Heart right ventricle (tissue), 16 donors: Measurements from ENCODE around the gene NDUFAB1. TPM values are rescaled to one million over a fixed set of nuclear protein-coding genes. Genes with fewer than 3 reads are reported as not detected.
"Not testable (repeated sequence)": the region's sequence is repeated elsewhere in the genome, so short reads cannot be mapped to it uniquely, and the experiment has no call there.

Source experiments
- ATAC-seq, 8 donors: fragments of 200-7000 bp; cut with Tn5 transposase; one replicate each; pipeline ENCODE4 v1.9.1; 2020; ENCODE audit warnings: mild to moderate bottlenecking in 8 of 8, moderate library complexity in 8 of 8, moderate number of reproducible peaks in 1 of 8
- DNase-seq, 2 donors: peaks; one replicate each; pipeline ENCODE4 v3.0.0-alpha.2; 2020
- H3K27ac ChIP-seq, 10 donors: fragments of 200-600 bp; sonication (generic) in 2 of 10; one replicate each; pipeline versions ENCODE4 v1.5.0 to v1.8.0; 2020 to 2022; ENCODE audit warnings: mild to moderate bottlenecking in 3 of 10
- H3K27me3 ChIP-seq, 7 donors: fragments of 200-600 bp; one replicate each; pipeline ENCODE4 v1.8.0; 2021 to 2022; ENCODE audit warnings: mild to moderate bottlenecking in 2 of 7
- H3K36me3 ChIP-seq, 9 donors: fragments of 200-600 bp; sonication (generic) in 1 of 9; one replicate each; pipeline versions ENCODE4 v1.5.0 to v1.8.0; 2020 to 2022; ENCODE audit warnings: mild to moderate bottlenecking in 2 of 9
- H3K4me1 ChIP-seq, 9 donors: fragments of 200-600 bp; sonication (generic) in 1 of 9; one replicate each; pipeline versions ENCODE4 v1.5.0 to v1.8.0; 2020 to 2022; ENCODE audit warnings: mild to moderate bottlenecking in 4 of 9
- H3K4me3 ChIP-seq, 10 donors: fragments of 200-600 bp; sonication (generic) in 2 of 10; one replicate each; pipeline versions ENCODE4 v1.5.0 to v1.8.0; 2020 to 2022; ENCODE audit warnings: mild to moderate bottlenecking in 7 of 10, moderate library complexity in 2 of 10
- H3K9me3 ChIP-seq, 11 donors: fragments of 200-600 bp in 10 of 11; sonication (generic) in 2 of 11; one replicate each; pipeline versions ENCODE4 v1.5.0 to v1.8.0; 2013 to 2022; ENCODE audit warnings: mild to moderate bottlenecking in 2 of 11, control low read depth in 1 of 11, moderate library complexity in 1 of 11
- CTCF ChIP-seq, 9 donors: fragments of 200-600 bp; sonication (generic) in 2 of 9; IDR thresholded peaks; one replicate each; pipeline versions ENCODE4 v1.5.0 to v1.8.0; 2021 to 2022; ENCODE audit warnings: antibody characterized with exemption in 9 of 9, mild to moderate bottlenecking in 5 of 9, moderate library complexity in 1 of 9
- WGBS, 2 donors: extraction: QIAGEN DNeasy Blood & Tissue Kit; methylation state at CpG; one replicate each; pipeline ENCODE4 v1.1.7; 2013; ENCODE audit warnings: inconsistent platforms in 1 of 2; 5-methylcytosine and 5-hydroxymethylcytosine counted together
- intact Hi-C, 10 donors: fragments of 100-400 bp; cut with DNase I; formaldehyde crosslinking; loops; one replicate each; pipeline versions ENCODE4 v1.11.1 to v1.14.2; 2022
- polyA plus RNA-seq, 2 donors: library from polyadenylated mRNA; stranded (reverse); fragments of 200-250 nt; gene quantifications; one replicate each; pipeline ENCODE4 v1.2.3, GENCODE V29; 2013
- total RNA-seq, 10 donors: library from RNA; stranded (reverse); fragmentation: NEBNext Ultra II Directional in 3 of 10; extraction: Animal tissue kit (Norgen Biotek cat#: 25700) in 3 of 10; gene quantifications; one replicate each; pipeline versions ENCODE4 v1.2.1 to v1.2.4, GENCODE V29; 2021 to 2023
- donor health status: Arrhythmogenic right ventricular cardiomyopathy.
- donor health status: ischemic (EF 13 %, LVEDD 7.1; RV severe dilation, severe dysfunction).
- donor health status: healthy with polysubstance abuse.
- donor health status: DM: no; HTN: yes; CAD: no.
- donor health status: DM: no; HTN: no; CAD: no.
- donor health status: ischemic (EF 25% LVEDD 6.9; RV normal size, moderate dysfunction).
- donor health status: ischemic (EF 25% LVEDD 5.7; RV mildly dilated, moderate dysfunction).
- donor health status: healthy.
- donor health status: DM: yes; HTN: yes; CAD: no.
- donor health status: Ischemic cardiomyopathy.
- donor health status: ischemic (EF 35%, LVEDD 5.7; RV mildly dilated, moderate dysfunction).
- donor health status: nonischemic (EF 11% LVEDD 7.7; RV severe dilation, severe dysfunction).
- donor health status: DM: yes; HTN: yes; CAD: no.
- donor health status: PGD.
- donor health status: ischemic (EF 29% LVEDD 5.4; RV normal size, mild dysfunction).
- donor health status: nonischemic (EF 23%, LVEDD 6.1; RV moderate dilation, normal function).

Gene NDUFAB1
- total and polyA plus RNA-seq, 12 donors = 211 to 592 (median 418) TPM

GRCh38 chr16:23552161-23552560, 44.0 kb downstream of the NDUFAB1 start:
- intact Hi-C loops = no loop called here
- Histone ChIP-seq H3K9me3 (no peaks in the 10 kb centered on the region), H3K27me3 (no peaks in the 10 kb centered on the region), H3K27ac (no peak overlapping the region), H3K4me3 (no peak overlapping the region), H3K36me3 (peaks cover 0 to 63% (median 33%) of the 10 kb centered on the region in 9 donors), H3K4me1 (peaks cover 0 to 12% (median 8%) of the 10 kb centered on the region in 9 donors)
- no peak for DNase-seq
- ATAC-seq = no peak
- WGBS, 2 donors = 74 to 78% methylated on average over 6 of the region's 6 CpGs
- TF ChIP-seq CTCF (IDR thresholded peaks at IDR 0.05) = no peak

- no peak overlapping the region for H3K27ac ChIP-seq
- peaks cover 0 to 85% (median 46%) of the 10 kb centered on the region in 9 donors for H3K36me3 ChIP-seq
- WGBS, 2 donors = 93 to 98% methylated on average over 5 of the region's 5 CpGs
- DNase-seq = no peak
- H3K27me3 ChIP-seq = no peaks in the 10 kb centered on the region
- no peak overlapping the region for H3K4me3 ChIP-seq
- TF ChIP-seq CTCF (IDR thresholded peaks at IDR 0.05) = no peak
- no peaks in the 10 kb centered on the region for H3K4me1 ChIP-seq
- ATAC-seq = no peak
- H3K9me3 ChIP-seq = no peaks in the 10 kb centered on the region
- intact Hi-C loops = no loop called here
Observed at GRCh38 chr16:23549938-23550337, 46.2 kb downstream of the NDUFAB1 start.

- DNase-seq (no peak), ATAC-seq (no peak)
- Histone ChIP-seq H3K27me3 (no peaks in the 10 kb centered on the region), H3K4me1 (no peaks in the 10 kb centered on the region), H3K9me3 (no peaks in the 10 kb centered on the region), H3K4me3 (no peak overlapping the region), H3K27ac (no peak overlapping the region), H3K36me3 (peaks cover 0 to 98% (median 36%) of the 10 kb centered on the region in 9 donors)
- TF ChIP-seq CTCF (IDR thresholded peaks at IDR 0.05) = no peak
- 94 to 97% methylated on average over 14 of the region's 14 CpGs for WGBS, 2 donors
- intact Hi-C loops = no loop called here
Observed at GRCh38 chr16:23544436-23544835, 51.7 kb downstream of the NDUFAB1 start.

- H3K27ac ChIP-seq, H3K4me1 ChIP-seq, intact Hi-C loops, H3K27me3 ChIP-seq, H3K4me3 ChIP-seq, DNase-seq, H3K9me3 ChIP-seq, ATAC-seq: not testable (repeated sequence)
- 98 to 100% methylated on average over 3 of the region's 3 CpGs for WGBS, 2 donors
- peaks cover 0 to 99% (median 14%) of the 10 kb centered on the region in 9 donors for H3K36me3 ChIP-seq
Observed at GRCh38 chr16:23540817-23541178, 55.3 kb downstream of the NDUFAB1 start.

- WGBS, 2 donors = 96 to 97% methylated on average over 11 of the region's 11 CpGs
- H3K27ac ChIP-seq = no peak overlapping the region
- no peak for ATAC-seq
- no peak overlapping the region for H3K4me3 ChIP-seq
- H3K4me1 ChIP-seq = peaks cover 0 to 9% (median 0%) of the 10 kb centered on the region in 9 donors
- peaks cover 0 to 99% (median 13%) of the 10 kb centered on the region in 9 donors for H3K36me3 ChIP-seq
- H3K27me3 ChIP-seq = no peaks in the 10 kb centered on the region
- no peaks in the 10 kb centered on the region for H3K9me3 ChIP-seq
- no peak for DNase-seq
- no peak for TF ChIP-seq CTCF (IDR thresholded peaks at IDR 0.05)
- intact Hi-C loops = no loop called here
Observed at GRCh38 chr16:23539984-23540816, 55.9 kb downstream of the NDUFAB1 start.
